ENCODE measurements around the gene COPS8. TPM values are rescaled to one million over a fixed set of nuclear protein-coding genes. Genes with fewer than 3 reads are reported as not detected.

COPS8 gene
- total RNA-seq, 1 experiment from 2014 or later, result 51.0 TPM

DNA sequence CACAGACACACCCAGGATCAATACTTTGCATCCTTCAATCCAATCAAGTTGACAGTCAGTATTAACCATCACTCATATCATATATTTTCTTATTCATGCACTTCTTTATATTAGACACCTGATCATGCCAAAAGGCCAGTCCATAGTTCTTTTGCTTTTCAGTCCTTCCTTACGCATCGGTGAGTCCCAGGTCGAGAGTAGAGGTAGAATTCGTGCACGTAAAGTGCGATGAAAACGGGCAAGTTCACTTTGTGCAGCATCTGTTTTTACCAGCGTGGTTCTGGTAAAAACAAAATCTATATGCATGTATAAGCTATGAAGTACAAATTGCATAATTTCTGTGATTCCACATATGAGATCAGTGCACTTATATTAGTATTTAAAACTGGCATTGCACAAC lies 1.2 kb upstream of the COPS8 start (continued):
- TF ChIP-seq, protein P1, sequence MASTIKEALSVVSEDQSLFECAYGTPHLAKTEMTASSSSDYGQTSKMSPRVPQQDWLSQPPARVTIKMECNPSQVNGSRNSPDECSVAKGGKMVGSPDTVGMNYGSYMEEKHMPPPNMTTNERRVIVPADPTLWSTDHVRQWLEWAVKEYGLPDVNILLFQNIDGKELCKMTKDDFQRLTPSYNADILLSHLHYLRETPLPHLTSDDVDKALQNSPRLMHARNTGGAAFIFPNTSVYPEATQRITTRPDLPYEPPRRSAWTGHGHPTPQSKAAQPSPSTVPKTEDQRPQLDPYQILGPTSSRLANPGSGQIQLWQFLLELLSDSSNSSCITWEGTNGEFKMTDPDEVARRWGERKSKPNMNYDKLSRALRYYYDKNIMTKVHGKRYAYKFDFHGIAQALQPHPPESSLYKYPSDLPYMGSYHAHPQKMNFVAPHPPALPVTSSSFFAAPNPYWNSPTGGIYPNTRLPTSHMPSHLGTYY (CRISPR knock-in tag; IDR thresholded peaks at IDR 0.05), result no peak
- TF ChIP-seq E2F4 (CRISPR knock-in tag; IDR thresholded peaks at IDR 0.05; ENCODE audit: borderline replicate concordance, low read depth) (no peak), USF2 (CRISPR knock-in tag; IDR thresholded peaks at IDR 0.05) (no peak)

DNA sequence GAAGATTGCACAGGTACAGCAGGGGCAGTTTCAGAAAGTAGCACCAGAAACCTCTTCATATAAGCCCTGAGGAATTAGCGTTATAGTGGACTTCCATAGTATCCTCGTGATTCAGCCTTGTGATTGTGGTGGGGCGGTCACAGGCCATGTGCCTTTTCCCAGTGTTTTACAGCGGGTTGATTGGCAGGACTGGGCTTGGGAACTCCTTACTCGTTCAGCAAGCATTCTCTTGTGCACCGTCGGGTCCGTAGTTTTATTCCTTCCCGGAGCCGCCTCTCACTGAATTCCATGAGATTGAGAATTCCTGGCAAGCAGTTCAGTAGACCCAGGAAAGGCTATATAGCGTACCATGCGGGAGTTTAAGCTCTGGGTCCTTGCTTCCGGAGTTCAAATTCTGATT lies 5.2 kb downstream of the COPS8 start:
- H3K27me3 Mint-ChIP-seq (ENCODE audit: low read depth), result no peaks in the 10 kb centered on the region
- H3K27ac Mint-ChIP-seq, result no peak overlapping the region
- no peaks in the 10 kb centered on the region for H3K9me3 Mint-ChIP-seq
- DNase-seq (ENCODE audit: low spot score) (no peak), ATAC-seq (no peak)
- peaks cover 3% of the 10 kb centered on the region for H3K4me1 Mint-ChIP-seq
- peaks cover 20% of the 10 kb centered on the region for H3K36me3 Mint-ChIP-seq
- H3K4me3 Mint-ChIP-seq, result no peak overlapping the region
- POLR2A ChIA-PET, result no interaction called here
- CTCF ChIA-PET, result no interaction called here
- TF ChIP-seq NR3C1 (CRISPR knock-in tag; conservative IDR thresholded peaks at IDR 0.05; ENCODE audit: low read depth) (no peak), GRHL2 (CRISPR knock-in tag; IDR thresholded peaks at IDR 0.05; ENCODE audit: insufficient replicate concordance, severe bottlenecking) (no peak), MXD4 (CRISPR knock-in tag; IDR thresholded peaks at IDR 0.05; ENCODE audit: borderline replicate concordance) (no peak), NFE2L1 (CRISPR knock-in tag; IDR thresholded peaks at IDR 0.05) (no peak), ZNF263 (CRISPR knock-in tag; IDR thresholded peaks at IDR 0.05; ENCODE audit: low read depth) (no peak), AFF4 (CRISPR knock-in tag; IDR thresholded peaks at IDR 0.05; ENCODE audit: borderline replicate concordance) (no peak), JUN (CRISPR knock-in tag; IDR thresholded peaks at IDR 0.05) (no peak), NR2C2 (CRISPR knock-in tag; IDR thresholded peaks at IDR 0.05) (no peak), ARID4B (CRISPR knock-in tag; IDR thresholded peaks at IDR 0.05; ENCODE audit: borderline replicate concordance) (no peak), STAT6 (CRISPR knock-in tag; conservative IDR thresholded peaks at IDR 0.05; ENCODE audit: low read depth) (no peak), OVOL2 (CRISPR knock-in tag; IDR thresholded peaks at IDR 0.05; ENCODE audit: borderline replicate concordance) (no peak), CREM (CRISPR knock-in tag; IDR thresholded peaks at IDR 0.05) (no peak), MYBL2 (CRISPR knock-in tag; IDR thresholded peaks at IDR 0.05) (no peak)
- TF ChIP-seq, protein P2, sequence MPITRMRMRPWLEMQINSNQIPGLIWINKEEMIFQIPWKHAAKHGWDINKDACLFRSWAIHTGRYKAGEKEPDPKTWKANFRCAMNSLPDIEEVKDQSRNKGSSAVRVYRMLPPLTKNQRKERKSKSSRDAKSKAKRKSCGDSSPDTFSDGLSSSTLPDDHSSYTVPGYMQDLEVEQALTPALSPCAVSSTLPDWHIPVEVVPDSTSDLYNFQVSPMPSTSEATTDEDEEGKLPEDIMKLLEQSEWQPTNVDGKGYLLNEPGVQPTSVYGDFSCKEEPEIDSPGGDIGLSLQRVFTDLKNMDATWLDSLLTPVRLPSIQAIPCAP (CRISPR knock-in tag; IDR thresholded peaks at IDR 0.05), result no peak
- TF ChIP-seq, protein P3, sequence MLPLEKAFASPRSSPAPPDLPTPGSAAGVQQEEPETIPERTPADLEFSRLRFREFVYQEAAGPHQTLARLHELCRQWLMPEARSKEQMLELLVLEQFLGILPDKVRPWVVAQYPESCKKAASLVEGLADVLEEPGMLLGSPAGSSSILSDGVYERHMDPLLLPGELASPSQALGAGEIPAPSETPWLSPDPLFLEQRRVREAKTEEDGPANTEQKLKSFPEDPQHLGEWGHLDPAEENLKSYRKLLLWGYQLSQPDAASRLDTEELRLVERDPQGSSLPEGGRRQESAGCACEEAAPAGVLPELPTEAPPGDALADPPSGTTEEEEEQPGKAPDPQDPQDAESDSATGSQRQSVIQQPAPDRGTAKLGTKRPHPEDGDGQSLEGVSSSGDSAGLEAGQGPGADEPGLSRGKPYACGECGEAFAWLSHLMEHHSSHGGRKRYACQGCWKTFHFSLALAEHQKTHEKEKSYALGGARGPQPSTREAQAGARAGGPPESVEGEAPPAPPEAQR (CRISPR knock-in tag; IDR thresholded peaks at IDR 0.05), result no peak
- TF ChIP-seq, protein P4, sequence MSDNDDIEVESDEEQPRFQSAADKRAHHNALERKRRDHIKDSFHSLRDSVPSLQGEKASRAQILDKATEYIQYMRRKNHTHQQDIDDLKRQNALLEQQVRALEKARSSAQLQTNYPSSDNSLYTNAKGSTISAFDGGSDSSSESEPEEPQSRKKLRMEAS (CRISPR knock-in tag; IDR thresholded peaks at IDR 0.05), result no peak

All from WTC11 (cell line).